T-helper 1 cell treated with Interleukin-12 subunit alpha and Interleukin-12 subunit beta and Interleukin-4 antibody, amounts not matched to agents 30 μg/mL and 1 μg/mL, for 36 hours (primary cell): ENCODE measurements around the gene LRRIQ4.

Experiments
- H3K27ac Mint-ChIP-seq: one replicate; pipeline ENCODE4 v1.8.0; 2021; ENCODE audit warnings: mild to moderate bottlenecking, mixed read lengths
- H3K27me3 Mint-ChIP-seq: one replicate; pipeline ENCODE4 v1.8.0; 2021; ENCODE audit warnings: low read depth, mixed read lengths
- H3K36me3 Mint-ChIP-seq: one replicate; pipeline ENCODE4 v1.8.0; 2021; ENCODE audit warnings: low read depth, mixed read lengths
- H3K4me1 Mint-ChIP-seq: one replicate; pipeline ENCODE4 v1.8.0; 2021; ENCODE audit warnings: low read depth, mixed read lengths
- H3K4me3 Mint-ChIP-seq: one replicate; pipeline ENCODE4 v1.8.0; 2021; ENCODE audit warnings: mild to moderate bottlenecking, moderate library complexity, mixed read lengths
- H3K9me3 Mint-ChIP-seq: one replicate; pipeline ENCODE4 v1.8.0; 2021; ENCODE audit warnings: mixed read lengths

LRRIQ4 gene

DNA sequence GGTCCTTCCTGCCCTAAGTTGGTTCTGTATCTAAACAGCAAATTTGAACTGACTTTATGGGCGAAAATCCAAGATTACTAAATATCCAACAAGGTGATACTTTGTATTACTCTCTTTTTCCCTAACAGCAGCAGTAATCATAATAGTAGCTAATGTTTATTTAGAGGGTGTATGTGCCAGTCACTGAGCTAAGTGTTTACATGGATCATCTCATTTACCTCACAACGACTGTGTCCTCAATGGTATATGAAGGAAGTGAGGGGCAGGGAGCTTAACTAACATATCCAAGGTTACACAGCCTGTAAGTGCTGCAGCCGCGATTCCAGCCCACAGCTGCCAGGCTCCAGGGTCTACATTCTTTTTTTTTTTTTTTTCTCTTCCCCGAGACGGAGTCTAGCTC, 10.3 kb downstream of the LRRIQ4 start:
- no peaks in the 10 kb centered on the region for H3K36me3 Mint-ChIP-seq
- H3K4me1 Mint-ChIP-seq: no peaks in the 10 kb centered on the region
- no peak overlapping the region for H3K4me3 Mint-ChIP-seq
- no peaks in the 10 kb centered on the region for H3K9me3 Mint-ChIP-seq
- no peak overlapping the region for H3K27ac Mint-ChIP-seq
- peaks cover 31% of the 10 kb centered on the region for H3K27me3 Mint-ChIP-seq

DNA sequence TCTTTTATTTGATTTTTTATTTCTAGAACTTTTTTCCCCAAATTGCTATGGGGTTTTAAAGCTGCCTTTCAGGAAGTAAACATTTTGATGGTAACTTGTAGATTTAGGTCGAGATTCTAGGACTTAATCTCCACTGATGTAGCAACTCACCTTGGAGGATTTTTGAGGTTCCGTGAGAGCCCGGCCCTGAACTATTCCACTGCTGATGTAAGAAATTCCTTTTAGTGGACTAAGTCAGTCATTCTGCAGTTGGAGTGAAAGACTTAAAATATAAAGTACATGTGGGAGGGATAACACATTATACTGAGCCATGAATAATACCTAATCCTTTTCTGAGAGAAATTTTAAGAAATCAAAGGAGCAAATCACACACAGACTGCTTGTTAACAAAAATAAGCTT, 12.6 kb downstream of the LRRIQ4 start:
- Mint-ChIP-seq H3K27me3 (peaks cover 15% of the 10 kb centered on the region), H3K4me3 (no peak overlapping the region), H3K4me1 (peaks cover 1% of the 10 kb centered on the region), H3K27ac (no peak overlapping the region), H3K36me3 (no peaks in the 10 kb centered on the region), H3K9me3 (no peaks in the 10 kb centered on the region)

DNA sequence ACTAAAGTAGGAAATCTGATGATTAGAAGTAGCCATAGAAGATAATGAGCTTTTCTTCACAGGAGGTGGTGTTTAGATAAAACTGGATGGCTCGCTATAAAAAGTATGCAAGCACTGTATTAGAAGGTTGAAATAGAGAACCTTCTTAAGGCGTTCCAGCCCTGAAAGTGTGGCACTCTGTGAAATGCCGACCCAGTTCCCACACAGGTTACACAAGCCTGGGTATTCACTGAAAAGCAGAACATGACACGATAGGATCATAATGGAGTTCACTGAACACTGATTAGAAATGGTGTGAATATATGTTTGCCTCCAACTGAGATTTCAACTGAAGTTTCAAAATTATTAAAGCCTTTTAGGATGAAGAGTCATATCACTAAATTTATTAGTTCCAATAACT, 15.0 kb downstream of the LRRIQ4 start:
- H3K27me3 Mint-ChIP-seq: peaks cover 4% of the 10 kb centered on the region
- H3K4me1 Mint-ChIP-seq: peaks cover 1% of the 10 kb centered on the region
- H3K27ac Mint-ChIP-seq: no peak overlapping the region
- no peaks in the 10 kb centered on the region for H3K9me3 Mint-ChIP-seq
- H3K36me3 Mint-ChIP-seq: no peaks in the 10 kb centered on the region
- no peak overlapping the region for H3K4me3 Mint-ChIP-seq

DNA sequence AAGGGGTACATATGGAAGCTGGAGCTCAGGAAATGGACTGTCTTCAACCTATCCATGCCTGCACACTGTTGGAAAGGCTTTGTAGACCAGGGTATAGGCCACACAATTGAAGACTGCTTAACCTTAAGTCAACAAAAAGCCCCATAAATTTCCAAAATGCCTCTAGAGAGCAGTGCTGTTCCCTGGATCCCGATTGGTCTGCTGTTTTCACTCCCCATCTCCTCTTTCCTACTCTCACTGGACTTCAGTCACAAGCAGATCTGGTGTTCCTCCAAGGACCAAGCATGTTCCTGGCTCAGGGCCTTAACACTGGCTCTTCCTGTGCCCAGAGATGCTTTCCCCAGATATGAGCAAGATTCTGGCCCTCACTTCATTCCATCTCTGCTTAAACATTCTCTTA, 22.9 kb downstream of the LRRIQ4 start:
- Mint-ChIP-seq H3K27ac (no peak overlapping the region), H3K27me3 (peaks cover 4% of the 10 kb centered on the region), H3K36me3 (no peaks in the 10 kb centered on the region), H3K4me3 (no peak overlapping the region), H3K4me1 (no peaks in the 10 kb centered on the region), H3K9me3 (no peaks in the 10 kb centered on the region)

DNA sequence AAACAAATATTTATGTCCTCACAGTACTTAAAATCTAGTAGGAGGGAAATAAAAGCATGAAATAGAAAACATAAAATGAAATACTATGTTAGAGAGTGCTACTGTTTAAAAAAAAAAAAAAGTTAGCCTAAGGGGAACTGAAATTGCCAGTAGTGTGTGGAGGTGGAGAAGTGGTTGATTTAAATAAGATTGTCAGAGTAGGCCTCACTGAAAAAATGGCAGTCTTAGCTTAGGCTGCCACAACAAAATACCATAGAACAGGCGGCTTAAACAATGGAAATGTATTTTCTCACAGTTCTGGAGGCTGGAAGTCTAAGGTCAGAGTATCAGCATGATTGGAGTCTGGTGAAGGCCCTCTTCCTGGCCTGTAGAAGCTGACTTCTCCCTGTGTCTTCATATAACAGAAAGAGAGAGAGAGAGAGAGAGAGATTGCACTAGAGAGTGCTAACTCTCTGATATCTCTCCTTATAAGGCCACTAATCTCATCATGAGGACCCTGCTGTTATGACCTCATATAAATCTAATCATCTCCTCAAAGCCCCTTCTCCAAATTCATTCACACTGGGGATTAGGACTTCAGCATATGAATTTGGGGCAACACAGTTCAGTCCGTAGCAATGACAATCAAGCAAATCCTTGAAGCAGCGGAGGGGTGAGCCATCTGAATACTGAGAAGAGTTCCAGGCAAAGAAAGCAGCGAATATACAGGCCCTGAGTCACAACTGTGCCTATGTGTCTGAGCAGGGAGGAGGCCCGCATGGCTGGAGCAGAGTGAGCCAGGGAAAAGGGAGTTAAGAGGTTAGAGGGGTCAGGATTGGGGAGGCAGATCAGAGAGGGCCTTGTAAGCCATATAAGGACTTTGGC, 23.6 kb downstream of the LRRIQ4 start:
- no peak overlapping the region for H3K4me3 Mint-ChIP-seq
- no peak overlapping the region for H3K27ac Mint-ChIP-seq

DNA sequence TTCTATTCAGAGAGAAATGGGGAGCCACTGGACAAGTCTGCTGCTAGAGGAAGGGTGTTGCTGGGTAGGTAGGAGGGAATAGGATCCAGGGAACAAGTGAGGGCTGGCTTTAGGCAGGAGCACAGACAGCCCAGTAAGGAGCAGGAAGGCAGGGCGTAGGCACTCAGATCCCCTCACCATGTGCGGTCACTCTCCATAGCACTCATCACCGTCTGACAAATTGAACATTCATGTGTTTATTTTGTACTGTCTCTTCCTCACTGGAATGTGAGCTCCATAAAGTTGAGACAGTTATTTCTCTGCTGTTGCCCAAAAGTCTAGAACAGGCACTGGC, 24.2 kb downstream of the LRRIQ4 start:
- H3K4me1 Mint-ChIP-seq: no peaks in the 10 kb centered on the region
- no peak overlapping the region for H3K27ac Mint-ChIP-seq
- no peak overlapping the region for H3K4me3 Mint-ChIP-seq
- H3K9me3 Mint-ChIP-seq: no peaks in the 10 kb centered on the region
- peaks cover 9% of the 10 kb centered on the region for H3K27me3 Mint-ChIP-seq
- H3K36me3 Mint-ChIP-seq: no peaks in the 10 kb centered on the region

More for the DNA sequence above, 23.6 kb downstream of the LRRIQ4 start:
- no peaks in the 10 kb centered on the region for H3K4me1 Mint-ChIP-seq
- H3K9me3 Mint-ChIP-seq: no peaks in the 10 kb centered on the region
- H3K27me3 Mint-ChIP-seq: peaks cover 7% of the 10 kb centered on the region
- no peaks in the 10 kb centered on the region for H3K36me3 Mint-ChIP-seq

DNA sequence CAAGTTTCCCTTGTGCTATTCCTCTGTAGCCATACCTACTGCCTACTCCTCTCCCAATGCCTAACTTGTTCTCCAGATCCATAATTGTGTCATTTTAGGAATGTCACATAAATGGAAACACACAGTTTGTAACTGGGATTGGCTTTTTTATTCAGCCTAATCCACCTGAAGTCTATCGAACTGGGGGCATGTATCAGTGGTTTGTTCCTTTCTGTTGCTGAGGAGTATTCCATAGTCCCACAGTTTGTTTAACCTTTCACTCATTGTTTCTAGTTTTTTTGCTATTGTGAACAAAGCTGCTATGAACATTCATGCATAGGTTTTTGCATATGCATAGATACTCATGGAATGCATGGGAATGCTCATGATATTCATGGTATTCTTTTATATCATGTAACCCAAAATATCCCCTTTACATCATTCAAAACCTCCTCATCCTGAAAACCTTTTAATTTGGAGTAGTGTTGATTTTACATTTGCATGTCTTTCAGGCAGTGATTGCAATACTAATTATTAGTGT, 25.9 kb downstream of the LRRIQ4 start:
- Mint-ChIP-seq H3K27ac (no peak overlapping the region), H3K9me3 (no peaks in the 10 kb centered on the region), H3K36me3 (no peaks in the 10 kb centered on the region), H3K4me1 (no peaks in the 10 kb centered on the region), H3K27me3 (peaks cover 8% of the 10 kb centered on the region), H3K4me3 (no peak overlapping the region)

DNA sequence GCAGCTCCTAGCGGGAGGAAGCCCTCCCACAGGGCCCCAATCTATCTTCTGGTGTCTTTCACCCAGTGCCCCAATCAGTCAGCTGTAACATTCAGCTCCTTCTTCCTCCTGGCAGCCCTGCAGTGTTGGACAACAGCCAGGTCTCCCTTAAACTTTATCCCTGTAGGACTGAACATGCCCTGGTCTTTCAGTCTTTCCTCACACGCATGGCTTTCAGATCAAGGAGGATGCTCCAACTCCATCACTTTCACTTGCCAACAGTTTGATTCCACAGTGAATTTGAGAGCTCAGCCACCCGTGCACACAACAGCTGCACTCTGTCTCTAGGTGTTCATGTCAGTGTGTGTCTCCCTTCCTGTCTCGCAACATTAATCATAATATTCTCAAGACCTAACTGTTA, 28.5 kb downstream of the LRRIQ4 start:
- no peak overlapping the region for H3K4me3 Mint-ChIP-seq
- peaks cover 8% of the 10 kb centered on the region for H3K27me3 Mint-ChIP-seq
- no peaks in the 10 kb centered on the region for H3K36me3 Mint-ChIP-seq
- no peak overlapping the region for H3K27ac Mint-ChIP-seq
- no peaks in the 10 kb centered on the region for H3K9me3 Mint-ChIP-seq
- H3K4me1 Mint-ChIP-seq: no peaks in the 10 kb centered on the region

DNA sequence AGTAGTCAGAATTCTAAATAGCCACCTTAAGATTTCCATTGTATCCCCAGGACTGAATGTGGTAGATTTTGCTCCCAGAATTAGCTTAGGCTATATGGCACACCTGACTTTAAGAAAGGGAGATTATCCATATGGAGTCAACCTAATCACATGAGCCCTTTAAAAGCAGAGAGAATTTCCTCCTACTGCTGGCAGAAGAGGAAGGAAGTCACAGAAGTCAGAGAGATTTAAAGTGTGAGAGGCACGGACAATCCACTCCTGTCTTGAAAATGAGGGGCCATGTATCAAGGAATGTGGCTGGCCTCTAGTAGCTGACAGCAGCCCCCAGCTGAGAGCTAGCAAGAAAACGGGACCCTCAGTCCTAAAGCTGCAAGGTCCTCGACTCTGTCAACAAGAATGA, 30.3 kb downstream of the LRRIQ4 start:
- Mint-ChIP-seq H3K27ac (no peak overlapping the region), H3K9me3 (no peaks in the 10 kb centered on the region), H3K4me3 (no peak overlapping the region), H3K4me1 (no peaks in the 10 kb centered on the region), H3K36me3 (no peaks in the 10 kb centered on the region), H3K27me3 (peaks cover 12% of the 10 kb centered on the region)

DNA sequence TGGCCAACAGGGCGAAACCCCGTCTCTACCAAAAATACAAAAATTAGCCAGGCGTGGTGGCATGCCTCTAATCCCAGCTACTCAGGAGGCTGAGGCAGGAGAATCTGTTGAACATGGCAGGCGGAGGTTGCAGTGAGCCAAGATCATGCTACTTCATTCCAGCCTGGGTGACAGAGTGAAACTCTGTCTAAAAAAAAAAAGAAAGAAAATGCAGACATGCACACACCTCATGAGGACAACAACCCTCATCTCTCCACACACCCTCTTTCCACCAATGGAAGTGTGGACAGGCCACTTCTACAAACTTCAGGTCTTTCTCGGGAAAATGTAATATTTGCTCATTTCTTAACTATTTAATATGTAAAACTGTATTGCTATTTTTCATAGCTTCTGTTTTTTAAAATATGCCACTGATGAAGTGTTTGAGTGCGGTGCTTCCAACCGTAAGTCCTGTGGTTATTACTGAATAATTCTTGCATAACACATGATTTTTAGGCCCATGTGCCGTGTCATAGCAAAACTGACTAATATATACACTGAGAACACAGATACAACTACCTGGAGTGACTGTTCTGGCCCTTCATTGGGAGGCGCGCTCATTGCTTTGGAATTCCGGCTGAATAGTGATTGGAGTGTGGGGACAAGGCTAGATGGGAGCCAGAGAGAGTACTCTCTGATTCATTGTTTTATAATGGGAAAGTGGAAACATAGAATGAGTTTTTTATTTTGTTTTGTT, 34.0 kb downstream of the LRRIQ4 start:
- H3K4me3 Mint-ChIP-seq: no peak overlapping the region

DNA sequence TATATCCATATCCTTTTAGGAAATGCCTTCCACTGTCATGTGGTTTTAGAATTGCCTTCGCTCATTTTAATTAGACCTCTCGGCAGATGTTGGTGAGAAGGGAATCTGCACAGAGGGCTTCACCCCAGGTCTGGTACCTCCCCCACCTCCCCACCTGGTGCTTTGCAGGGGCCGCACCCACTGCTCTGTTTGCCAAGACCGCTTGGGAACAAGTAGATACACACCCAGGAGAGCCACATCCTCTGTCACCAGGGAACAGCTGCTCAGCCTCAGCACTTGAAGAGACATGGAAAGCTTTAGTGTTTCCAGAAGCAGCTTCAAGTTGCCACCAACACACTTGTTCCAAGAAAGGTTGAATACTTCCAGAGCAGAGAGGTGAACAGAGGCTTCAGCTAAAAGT, 35.2 kb downstream of the LRRIQ4 start:
- Mint-ChIP-seq H3K4me1 (no peaks in the 10 kb centered on the region), H3K27me3 (peaks cover 10% of the 10 kb centered on the region), H3K36me3 (no peaks in the 10 kb centered on the region), H3K4me3 (no peak overlapping the region), H3K9me3 (no peaks in the 10 kb centered on the region), H3K27ac (no peak overlapping the region)

More for the DNA sequence above, 34.0 kb downstream of the LRRIQ4 start:
- no peaks in the 10 kb centered on the region for H3K9me3 Mint-ChIP-seq
- no peak overlapping the region for H3K27ac Mint-ChIP-seq
- H3K36me3 Mint-ChIP-seq: no peaks in the 10 kb centered on the region
- H3K27me3 Mint-ChIP-seq: peaks cover 12% of the 10 kb centered on the region
- H3K4me1 Mint-ChIP-seq: no peaks in the 10 kb centered on the region

DNA sequence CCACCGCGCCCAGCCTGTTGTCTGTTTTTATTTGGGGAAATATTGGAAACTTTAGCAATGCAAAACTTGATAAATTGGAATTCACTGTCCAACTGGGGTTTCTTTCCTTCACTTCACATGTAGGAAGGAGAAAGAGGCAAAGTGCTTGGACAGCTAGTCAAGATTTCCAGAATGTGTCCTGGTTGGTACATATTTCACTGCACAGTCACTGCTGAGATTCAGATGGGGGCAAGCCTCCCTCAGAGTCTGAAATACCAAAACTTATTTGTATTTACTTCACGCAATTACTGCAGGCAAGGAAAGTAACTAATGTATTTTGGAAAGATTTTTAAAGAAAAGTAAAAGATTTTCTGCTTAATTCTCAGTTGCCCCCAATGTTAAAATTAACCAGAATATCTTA, 36.1 kb downstream of the LRRIQ4 start:
- no peak overlapping the region for H3K27ac Mint-ChIP-seq
- H3K4me3 Mint-ChIP-seq: no peak overlapping the region
- no peaks in the 10 kb centered on the region for H3K9me3 Mint-ChIP-seq
- H3K36me3 Mint-ChIP-seq: no peaks in the 10 kb centered on the region
- peaks cover 9% of the 10 kb centered on the region for H3K27me3 Mint-ChIP-seq
- H3K4me1 Mint-ChIP-seq: no peaks in the 10 kb centered on the region

DNA sequence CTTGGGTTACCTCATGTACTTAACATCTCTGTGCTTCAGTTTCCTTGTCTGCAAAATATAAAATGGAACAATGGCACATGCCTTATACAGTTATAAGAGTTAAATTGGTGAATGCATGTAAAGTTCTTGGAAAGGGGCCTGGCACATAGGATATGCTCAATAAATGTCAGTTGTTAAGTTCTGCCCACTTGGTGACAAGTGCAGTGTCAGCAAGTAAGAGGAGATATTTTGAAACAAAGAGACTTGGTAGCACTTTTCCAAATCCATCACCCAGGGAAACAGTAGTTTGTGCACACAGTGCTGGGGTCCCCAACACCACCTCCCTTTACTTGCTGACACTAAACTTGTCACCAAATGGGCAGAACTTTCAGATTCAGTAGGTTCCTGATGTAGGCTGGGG, 37.9 kb downstream of the LRRIQ4 start:
- no peak overlapping the region for H3K4me3 Mint-ChIP-seq
- H3K27me3 Mint-ChIP-seq: peaks cover 20% of the 10 kb centered on the region
- no peaks in the 10 kb centered on the region for H3K4me1 Mint-ChIP-seq
- no peaks in the 10 kb centered on the region for H3K36me3 Mint-ChIP-seq
- H3K9me3 Mint-ChIP-seq: no peaks in the 10 kb centered on the region
- no peak overlapping the region for H3K27ac Mint-ChIP-seq

DNA sequence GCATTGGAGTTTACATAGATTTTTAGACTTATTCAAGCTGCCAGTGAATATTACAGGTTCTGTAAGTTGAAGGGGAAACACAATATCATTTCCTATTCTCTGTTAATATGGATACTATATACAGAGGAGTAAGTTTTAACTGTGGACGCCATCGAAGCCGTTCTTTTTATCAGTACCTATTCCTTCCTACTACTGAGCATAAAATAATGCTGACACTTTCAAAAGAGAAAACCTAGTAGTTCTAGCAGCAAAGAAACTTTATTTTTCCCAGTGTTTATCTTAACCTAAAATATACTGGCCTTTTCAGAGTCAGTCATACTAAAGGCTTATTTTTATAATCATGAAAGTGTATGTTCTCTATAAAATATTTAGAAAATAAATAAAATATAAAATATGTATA, 42.8 kb downstream of the LRRIQ4 start:
- Mint-ChIP-seq H3K27me3 (peaks cover 29% of the 10 kb centered on the region), H3K27ac (no peak overlapping the region), H3K36me3 (no peaks in the 10 kb centered on the region), H3K4me1 (no peaks in the 10 kb centered on the region), H3K4me3 (no peak overlapping the region), H3K9me3 (no peaks in the 10 kb centered on the region)

DNA sequence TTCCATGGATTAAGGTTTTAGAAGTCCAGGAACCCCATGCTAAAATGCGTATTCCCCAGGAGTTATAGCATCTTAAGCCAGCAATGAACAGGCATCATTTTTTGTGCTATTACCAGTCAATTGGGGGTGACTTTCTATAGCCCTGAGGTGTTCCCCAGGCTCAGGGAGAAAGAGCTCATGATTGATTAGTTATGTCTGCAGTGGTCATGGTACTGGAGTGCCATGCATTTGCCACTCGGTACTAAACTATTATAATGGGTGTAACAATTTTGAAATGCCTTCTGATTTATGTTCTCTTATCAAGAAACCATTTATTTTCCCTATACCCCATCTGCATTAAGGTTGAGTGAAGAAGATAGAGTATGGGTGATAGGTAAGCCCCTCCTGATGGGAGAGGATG, 45.1 kb downstream of the LRRIQ4 start:
- Mint-ChIP-seq H3K4me1 (no peaks in the 10 kb centered on the region), H3K4me3 (no peak overlapping the region), H3K36me3 (no peaks in the 10 kb centered on the region), H3K9me3 (no peaks in the 10 kb centered on the region), H3K27ac (no peak overlapping the region), H3K27me3 (peaks cover 34% of the 10 kb centered on the region)
